SKM-1 treated with dmso at 0.1 percent for 144 hours (cell line): ENCODE results near the gene IRF2.

ENCODE experiments used
- DNase-seq: peaks from one replicate; lab custom pipeline; 2025; ENCODE audit not compliant: unreplicated experiment; lab: John Stamatoyannopoulos, UW

The IRF2 gene

DNA sequence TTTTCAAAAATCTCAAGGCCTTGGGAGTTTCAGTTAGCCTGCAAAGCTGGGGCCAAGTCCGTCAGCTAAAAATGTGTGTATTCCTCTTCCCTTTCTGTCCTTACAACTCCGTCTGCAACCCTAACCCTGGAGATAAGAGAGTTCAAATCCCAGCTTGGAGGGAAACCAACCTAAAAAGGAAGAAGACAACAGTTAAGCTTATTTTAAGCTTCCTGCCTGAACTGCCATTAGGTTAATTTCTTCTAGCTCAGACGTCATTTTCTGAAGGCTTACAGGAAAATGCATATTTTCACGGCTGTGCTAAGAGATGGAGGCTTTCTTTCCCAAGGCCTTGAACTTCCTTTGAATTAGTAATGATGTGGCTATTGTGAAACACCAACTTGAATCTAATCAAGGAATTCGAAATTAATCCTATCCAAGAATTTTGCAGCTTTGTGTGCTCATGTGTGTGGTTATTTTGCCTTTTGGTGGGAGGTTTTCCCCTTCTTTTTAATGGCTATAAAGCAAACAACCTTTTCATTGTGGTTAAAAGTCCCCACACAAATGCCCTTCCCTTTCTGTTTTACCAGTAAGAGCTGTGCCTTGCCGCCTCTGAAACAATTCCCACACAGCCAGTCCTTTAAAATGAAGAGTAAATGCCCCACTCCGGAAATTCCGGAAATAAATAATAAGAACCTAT is 103.5 kb downstream of the IRF2 start:
- DNase-seq: no peak

DNA sequence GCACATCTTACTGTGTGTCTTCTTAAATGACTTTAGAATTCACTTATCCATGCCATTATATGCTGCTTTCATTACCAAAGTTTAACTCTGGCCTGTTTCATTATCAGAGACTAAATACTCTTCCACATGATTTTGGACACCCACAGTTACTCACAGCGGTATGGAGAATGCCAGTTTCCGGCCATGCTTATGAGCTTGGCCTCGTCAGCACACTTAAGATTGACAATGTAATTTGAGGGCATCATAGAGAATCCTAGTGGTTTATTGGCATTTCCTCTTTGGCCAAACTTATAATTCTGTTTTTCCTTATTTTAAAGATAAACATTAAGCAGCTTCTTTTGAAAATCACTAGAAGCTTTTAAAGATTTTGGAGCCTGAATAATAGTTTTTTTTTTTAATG is 104.5 kb downstream of the IRF2 start:
- no peak for DNase-seq

GRCh38 chr4:184368731-184369130 is 105.6 kb downstream of the IRF2 start:
- no peak for DNase-seq

DNA sequence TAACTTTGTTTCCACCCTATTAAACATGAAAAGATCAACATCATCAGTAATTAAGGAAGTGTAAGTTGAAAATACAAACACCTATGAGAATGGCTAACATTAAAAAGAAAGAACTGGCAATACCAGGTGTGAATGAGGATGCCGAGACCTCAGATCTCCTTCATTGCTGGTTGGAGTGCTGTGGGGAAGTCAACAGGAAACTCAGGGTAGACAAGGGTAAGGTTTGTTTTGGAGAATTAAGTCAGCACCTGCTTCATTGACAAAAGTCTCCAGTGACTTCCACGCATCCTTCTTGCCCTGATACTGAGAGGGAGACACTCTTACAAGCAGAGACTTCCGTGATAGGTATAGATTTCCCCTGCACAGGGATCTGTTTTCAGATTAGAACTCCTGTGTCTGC is 106.1 kb downstream of the IRF2 start:
- DNase-seq: no peak

DNA sequence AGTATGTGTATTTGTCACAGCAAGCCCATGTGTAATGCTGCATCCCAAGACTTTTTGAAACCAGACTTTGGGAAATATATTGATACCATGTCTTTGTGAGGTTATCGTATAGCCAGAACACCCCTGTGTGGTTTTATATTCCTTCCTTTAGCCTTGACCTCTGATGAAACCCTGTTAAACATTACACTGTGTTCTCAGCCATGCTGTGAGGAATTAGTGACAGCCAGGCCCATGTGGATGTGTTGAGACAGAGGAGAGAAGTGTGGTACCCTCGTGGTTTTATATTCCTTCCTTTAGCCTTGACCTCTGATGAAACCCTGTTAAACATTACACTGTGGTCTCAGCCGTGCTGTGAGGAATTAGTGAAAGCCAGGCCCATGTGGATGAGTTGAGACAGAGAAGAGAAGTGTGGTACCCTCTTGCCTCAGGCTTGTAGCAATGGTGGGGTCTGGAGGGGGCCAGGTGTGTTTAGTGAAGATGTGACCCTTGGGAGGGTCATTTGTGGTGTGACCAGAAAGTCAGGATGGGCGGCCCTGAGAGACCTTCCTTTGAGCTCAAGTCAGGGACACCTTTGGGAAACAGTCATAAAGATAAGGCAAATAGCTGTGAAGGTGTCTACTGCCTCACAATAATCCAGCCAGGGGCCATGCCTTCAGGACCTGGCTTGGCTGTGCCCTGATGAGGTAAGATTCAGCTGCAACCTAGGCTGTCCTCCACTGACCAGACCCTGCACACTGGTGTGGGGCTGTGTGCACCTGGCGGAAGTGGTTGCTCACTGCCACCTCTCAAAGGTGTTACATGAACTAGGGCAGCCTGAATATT is 110.0 kb downstream of the IRF2 start:
- no peak for DNase-seq

GRCh38 chr4:184363258-184363657 is 111.1 kb downstream of the IRF2 start:
- no peak for DNase-seq

DNA sequence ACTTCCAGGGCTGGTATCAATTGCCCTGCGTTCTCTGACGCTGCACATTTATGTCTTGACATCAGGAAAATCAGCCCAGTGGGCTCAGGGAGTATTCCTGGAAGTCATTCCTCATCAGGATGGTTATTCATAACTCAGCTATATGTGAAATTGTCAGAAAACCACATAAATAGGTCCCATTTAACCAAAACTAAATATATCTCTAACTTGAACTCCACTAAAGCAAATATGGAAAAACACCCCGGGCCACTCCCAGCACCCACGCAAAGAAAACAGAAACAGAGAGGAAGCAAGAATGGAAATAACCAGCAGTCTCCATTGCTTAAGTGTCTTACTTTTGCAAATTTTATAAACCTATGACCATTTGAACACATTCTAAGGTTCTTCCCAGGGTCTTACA is 112.0 kb downstream of the IRF2 start:
- DNase-seq: no peak

DNA sequence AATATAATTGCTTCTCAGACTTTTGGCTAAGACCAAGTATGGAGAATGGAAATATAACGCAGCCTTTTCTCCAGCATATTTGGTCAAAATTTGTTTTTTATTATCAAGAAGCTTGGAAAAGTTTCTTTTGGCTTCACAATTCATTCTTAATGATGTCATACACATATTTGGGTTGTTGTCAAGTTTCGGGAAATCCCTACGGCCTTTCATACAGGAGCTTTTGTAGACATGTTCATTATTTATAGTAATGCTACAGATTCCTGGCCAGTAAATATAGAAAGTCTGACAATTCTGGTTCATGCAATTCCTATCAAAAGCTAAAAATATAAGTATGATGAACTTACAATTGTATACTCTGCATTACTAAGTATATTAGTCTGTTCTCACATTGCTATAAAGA is 112.9 kb downstream of the IRF2 start:
- no peak for DNase-seq

DNA sequence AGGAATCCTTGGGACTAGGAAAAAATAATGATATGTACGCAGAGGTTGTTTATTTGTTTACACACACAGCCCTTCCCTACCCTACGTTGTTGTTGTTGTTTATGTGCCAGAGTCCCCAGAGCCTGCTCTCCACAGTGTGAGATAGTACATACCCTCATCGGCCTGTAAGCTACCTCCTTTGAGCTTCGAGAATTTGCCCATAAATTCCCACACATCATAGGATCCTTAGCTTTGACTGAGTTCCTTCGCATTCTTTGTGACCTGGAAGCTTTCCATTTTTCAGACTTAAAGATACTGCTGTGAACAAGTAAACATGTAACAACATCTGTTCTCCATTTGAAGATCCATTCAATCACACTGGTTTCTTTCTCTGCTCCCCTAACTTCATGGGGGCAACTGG is 114.5 kb downstream of the IRF2 start:
- DNase-seq: no peak

- no peak for DNase-seq
Measured at GRCh38 chr4:184358521-184359232, 115.7 kb downstream of the IRF2 start.

- no peak for DNase-seq
Measured at GRCh38 chr4:184357772-184358171, 116.6 kb downstream of the IRF2 start.

- no peak for DNase-seq
Measured at GRCh38 chr4:184357165-184357564, 117.2 kb downstream of the IRF2 start.

GRCh38 chr4:184356366-184356765 is 118.0 kb downstream of the IRF2 start:
- DNase-seq: no peak

DNA sequence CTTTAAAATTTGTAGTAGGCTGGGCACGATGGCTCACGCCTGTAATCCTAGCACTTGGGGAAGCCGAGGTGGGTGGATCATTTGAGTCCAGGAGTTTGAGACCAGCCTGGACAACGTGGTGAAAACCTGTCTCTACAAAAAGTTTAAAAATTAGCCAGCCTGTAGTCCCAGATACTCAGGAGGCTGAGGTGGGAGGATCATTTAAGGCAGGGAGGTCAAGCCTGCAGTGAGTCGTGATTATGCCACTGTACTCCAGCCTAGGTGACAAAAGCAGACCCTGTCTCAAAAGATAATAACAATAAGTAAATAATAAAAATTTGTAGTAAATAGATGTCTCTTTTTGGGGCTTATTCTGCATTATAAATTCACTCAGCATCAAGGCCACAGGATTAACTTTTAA is 118.5 kb downstream of the IRF2 start:
- DNase-seq: no peak

DNA sequence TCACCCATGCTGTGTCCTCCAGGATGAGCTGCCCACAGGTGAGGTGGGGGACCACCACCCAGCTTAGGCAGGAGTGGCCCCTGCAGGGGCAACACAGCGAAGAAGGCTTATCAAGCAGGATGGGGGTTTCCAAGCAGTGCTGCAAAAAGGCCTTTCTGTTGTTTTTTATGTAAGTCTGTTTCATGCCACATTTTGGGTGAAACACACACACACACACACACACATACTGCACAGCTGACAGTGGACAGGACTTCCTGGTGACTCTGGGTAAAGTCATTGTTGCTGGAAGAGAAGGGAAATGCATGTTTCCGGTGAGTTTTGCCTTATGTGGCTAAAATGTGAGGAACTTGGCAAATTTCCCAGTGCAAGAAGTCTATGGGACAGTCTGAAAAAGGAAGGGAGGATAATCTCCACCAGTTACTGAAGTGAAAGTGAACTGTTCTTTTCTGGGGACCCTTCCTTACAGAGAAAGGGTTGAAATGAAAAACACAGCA is 119.2 kb downstream of the IRF2 start:
- DNase-seq: peak; percentile 97

DNA sequence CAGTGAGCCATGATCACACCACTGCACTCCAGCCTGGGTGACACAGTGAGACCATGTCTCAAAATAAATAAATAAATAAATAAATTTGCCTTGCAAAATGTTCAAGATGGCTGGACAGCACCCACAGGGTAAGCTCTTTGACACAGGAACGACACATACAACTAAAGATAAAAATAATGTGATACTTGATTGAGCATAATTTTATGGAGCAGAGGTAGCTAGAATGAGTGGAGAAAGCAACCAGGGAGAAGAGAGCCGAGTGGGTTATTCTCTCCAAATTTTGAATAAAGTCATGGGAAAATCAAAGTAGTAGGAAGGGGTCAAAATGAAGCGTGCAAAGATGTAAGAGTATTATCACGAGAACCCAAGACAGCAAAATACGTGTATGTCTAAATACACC is 121.5 kb downstream of the IRF2 start:
- no peak for DNase-seq

DNA sequence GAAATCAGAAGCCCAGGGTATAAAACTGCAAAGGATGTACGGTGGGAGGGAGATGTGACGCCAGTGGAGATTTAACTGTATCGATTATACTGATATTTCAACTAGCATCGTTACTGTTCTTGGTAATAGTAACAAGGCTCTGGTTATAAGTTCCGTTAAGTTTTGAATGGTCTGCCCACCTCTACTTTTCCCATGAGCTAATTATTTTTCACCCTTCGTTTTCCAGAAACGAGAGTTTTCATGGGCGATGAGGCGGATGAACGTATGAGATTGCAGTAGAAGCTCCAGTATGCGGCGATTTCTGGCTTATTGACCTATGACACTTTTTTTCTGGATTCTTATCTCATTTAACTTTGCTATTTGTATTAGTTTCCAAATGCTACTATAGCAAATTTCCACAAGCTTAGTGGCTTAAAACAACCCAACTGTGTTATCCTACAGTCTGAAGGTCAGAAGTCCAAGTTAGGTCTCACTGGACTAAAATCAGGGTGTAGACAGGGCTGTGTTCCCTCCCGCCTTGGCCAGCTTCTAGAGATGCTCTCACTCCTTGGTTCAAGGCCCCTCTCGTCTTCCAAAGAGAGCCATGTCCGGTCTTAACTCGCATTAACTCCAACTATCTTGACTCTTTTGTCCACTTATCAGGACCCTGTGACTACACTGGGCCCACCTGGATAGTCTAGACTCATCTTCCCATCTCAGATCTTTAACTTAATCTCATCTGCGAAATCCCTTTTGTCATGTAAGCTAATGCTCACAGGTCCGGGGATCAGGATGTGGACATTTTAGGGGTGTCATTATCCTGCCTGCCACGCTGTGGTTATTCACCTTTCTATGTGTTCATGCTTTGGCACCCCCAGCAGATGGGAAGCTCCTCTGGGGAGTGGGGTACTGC is 122.5 kb downstream of the IRF2 start:
- DNase-seq: no peak

- DNase-seq: no peak
Measured at GRCh38 chr4:184350964-184351363, 123.4 kb downstream of the IRF2 start.

DNA sequence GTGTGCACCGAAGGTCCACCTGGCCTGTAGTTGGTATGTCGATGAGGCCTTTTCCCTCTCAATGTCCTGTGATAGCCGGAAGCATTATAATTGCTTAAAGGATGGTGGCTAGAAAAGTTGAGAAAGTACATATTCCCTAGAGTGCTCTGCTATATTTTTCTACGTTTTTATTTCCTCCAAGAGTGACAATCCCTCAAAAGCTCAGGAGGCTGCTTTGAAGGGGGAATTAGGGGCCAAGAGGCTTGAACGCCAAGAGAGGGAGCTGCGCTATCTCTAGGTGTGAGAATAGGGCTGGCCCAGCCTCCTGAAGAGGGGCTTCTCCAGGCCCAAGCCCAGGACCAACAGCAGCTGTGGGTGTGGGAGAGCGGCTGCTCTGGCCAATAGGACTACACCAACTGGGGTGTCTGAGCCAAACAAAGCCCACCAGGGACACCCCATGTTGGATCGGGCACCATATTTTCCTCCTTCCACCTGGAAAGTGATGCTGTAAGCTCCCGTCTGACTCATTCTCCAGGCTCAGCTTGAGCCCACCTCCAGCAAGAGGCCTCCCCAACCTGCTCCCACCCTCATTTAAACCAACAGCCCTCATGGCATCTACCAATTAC is 124.0 kb downstream of the IRF2 start:
- DNase-seq: no peak

- DNase-seq: no peak
Measured at GRCh38 chr4:184349283-184350039, 124.9 kb downstream of the IRF2 start.
